SU-DHL-6 (cell line): ENCODE measurements around the gene BRI3BP.

ENCODE experiments used
- H2AFZ ChIP-seq: fragments of 200-600 bp; sonication (generic); 2 replicates; pipeline ENCODE4 v1.6.1; 2014; ENCODE audit warnings: low read depth, mild to moderate bottlenecking, moderate library complexity, mixed read lengths, antibody characterized with exemption, low read length; ENCODE audit not compliant: severe bottlenecking
- H3F3A ChIP-seq: fragments of 200-600 bp; shearing (Covaris generic); 2 replicates; pipeline ENCODE4 v1.6.0; 2016; ENCODE audit warnings: antibody characterized with exemption, mild to moderate bottlenecking; ENCODE audit not compliant: insufficient read depth
- H3K27ac ChIP-seq: fragments of 200-600 bp; sonication (generic); 2 replicates; pipeline ENCODE4 v1.5.1; 2016; ENCODE audit warnings: low read depth, mild to moderate bottlenecking, low read length, moderate library complexity, mixed read lengths
- H3K27me3 ChIP-seq: fragments of 200-600 bp; sonication (generic), shearing (Covaris generic); 2 replicates; pipeline ENCODE4 v1.6.0; 2014; ENCODE audit warnings: mild to moderate bottlenecking, low read length
- H3K36me3 ChIP-seq: fragments of 200-600 bp; sonication (generic); 2 replicates; pipeline ENCODE4 v1.6.1; 2014; ENCODE audit warnings: mild to moderate bottlenecking, low read length, mixed read lengths
- H3K4me2 ChIP-seq: fragments of 300-600, 200-600 bp; shearing (Covaris generic), sonication (generic); 2 replicates; pipeline ENCODE4 v1.6.0; 2014; ENCODE audit warnings: low read length, low read depth, mild to moderate bottlenecking; ENCODE audit not compliant: poor library complexity, severe bottlenecking
- H3K4me3 ChIP-seq: fragments of 200-600 bp; sonication (generic); 2 replicates; pipeline ENCODE4 v1.5.1; 2014; ENCODE audit warnings: antibody characterized with exemption, low read length, mild to moderate bottlenecking, mixed read lengths; ENCODE audit not compliant: insufficient read depth, poor library complexity, severe bottlenecking
- H3K79me2 ChIP-seq: fragments of 200-600 bp; sonication (generic); 2 replicates; pipeline ENCODE4 v1.6.1; 2014; ENCODE audit warnings: mild to moderate bottlenecking, low read length, moderate library complexity; ENCODE audit not compliant: insufficient read depth
- H3K9ac ChIP-seq: fragments of 200-600 bp; sonication (generic); 2 replicates; pipeline ENCODE4 v1.7.0; 2014; ENCODE audit warnings: mild to moderate bottlenecking, low read length
- H3K9me2 ChIP-seq: fragments of 200-600 bp; sonication (generic); replicated peaks from 2 replicates; pipeline ENCODE4 v1.6.1; 2014; ENCODE audit warnings: low read length; ENCODE audit not compliant: insufficient read depth
- H3K9me3 ChIP-seq: fragments of 200-600 bp; sonication (generic); 2 replicates; pipeline ENCODE4 v1.6.1; 2014; ENCODE audit warnings: low read length, mixed read lengths; ENCODE audit not compliant: insufficient read depth
- H4K20me1 ChIP-seq: fragments of 200-600 bp; sonication (generic); 2 replicates; pipeline ENCODE4 v1.6.1; 2014; ENCODE audit warnings: low read depth, mild to moderate bottlenecking, antibody characterized with exemption, low read length, moderate library complexity, mixed read lengths
- EZH2phosphoT487 ChIP-seq: fragments of 200-600 bp; sonication (generic), shearing (Covaris generic); conservative IDR thresholded peaks from 2 replicates; pipeline ENCODE4 v1.6.1; 2018; ENCODE audit warnings: mild to moderate bottlenecking, antibody characterized with exemption, low read length, moderate library complexity, mixed read lengths
- TF ChIP-seq, protein P1 (sequence below): fragments of 200-600 bp; sonication (generic); IDR thresholded peaks from one replicate; pipeline ENCODE4 v1.5.1; 2017; ENCODE audit warnings: antibody characterized with exemption, mild to moderate bottlenecking, low read length, moderate library complexity; ENCODE audit not compliant: insufficient read depth, poor library complexity, severe bottlenecking

Gene BRI3BP

DNA sequence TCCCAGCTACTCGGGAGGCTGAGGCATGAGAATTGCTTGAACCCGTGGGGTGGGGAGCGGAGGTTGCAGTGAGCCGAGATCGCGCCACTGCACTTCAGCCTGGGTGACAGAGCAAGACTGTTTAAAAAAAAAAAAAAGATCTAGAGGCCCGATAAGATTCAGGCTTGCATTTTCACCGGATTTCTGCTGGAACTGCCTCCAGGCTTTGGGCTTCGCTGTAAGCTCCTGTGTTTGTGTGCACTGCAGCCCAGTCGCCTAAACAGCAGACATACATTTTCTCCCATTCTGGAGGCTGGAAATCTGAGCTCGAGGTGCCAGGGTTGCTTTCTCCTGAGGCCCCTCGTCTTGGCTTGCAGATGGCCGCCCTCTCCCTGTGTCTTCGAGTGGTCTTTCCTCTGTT, 12.2 kb downstream of the BRI3BP start:
- no peak for TF ChIP-seq EZH2phosphoT487
- TF ChIP-seq, protein P1, sequence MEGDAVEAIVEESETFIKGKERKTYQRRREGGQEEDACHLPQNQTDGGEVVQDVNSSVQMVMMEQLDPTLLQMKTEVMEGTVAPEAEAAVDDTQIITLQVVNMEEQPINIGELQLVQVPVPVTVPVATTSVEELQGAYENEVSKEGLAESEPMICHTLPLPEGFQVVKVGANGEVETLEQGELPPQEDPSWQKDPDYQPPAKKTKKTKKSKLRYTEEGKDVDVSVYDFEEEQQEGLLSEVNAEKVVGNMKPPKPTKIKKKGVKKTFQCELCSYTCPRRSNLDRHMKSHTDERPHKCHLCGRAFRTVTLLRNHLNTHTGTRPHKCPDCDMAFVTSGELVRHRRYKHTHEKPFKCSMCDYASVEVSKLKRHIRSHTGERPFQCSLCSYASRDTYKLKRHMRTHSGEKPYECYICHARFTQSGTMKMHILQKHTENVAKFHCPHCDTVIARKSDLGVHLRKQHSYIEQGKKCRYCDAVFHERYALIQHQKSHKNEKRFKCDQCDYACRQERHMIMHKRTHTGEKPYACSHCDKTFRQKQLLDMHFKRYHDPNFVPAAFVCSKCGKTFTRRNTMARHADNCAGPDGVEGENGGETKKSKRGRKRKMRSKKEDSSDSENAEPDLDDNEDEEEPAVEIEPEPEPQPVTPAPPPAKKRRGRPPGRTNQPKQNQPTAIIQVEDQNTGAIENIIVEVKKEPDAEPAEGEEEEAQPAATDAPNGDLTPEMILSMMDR = no peak
- Histone ChIP-seq H3F3A (no peaks in the 10 kb centered on the region), H3K9ac (no peak overlapping the region), H3K9me2 (no peaks in the 10 kb centered on the region), H3K36me3 (peaks cover 5% of the 10 kb centered on the region; the same call in 1 of the 2 replicates), H3K4me3 (no peak overlapping the region), H4K20me1 (peaks cover 30% of the 10 kb centered on the region), H3K27me3 (no peaks in the 10 kb centered on the region), H2AFZ (no peak overlapping the region), H3K4me2 (no peak overlapping the region), H3K9me3 (no peaks in the 10 kb centered on the region), H3K27ac (no peak overlapping the region), H3K79me2 (peaks cover 99% of the 10 kb centered on the region)

DNA sequence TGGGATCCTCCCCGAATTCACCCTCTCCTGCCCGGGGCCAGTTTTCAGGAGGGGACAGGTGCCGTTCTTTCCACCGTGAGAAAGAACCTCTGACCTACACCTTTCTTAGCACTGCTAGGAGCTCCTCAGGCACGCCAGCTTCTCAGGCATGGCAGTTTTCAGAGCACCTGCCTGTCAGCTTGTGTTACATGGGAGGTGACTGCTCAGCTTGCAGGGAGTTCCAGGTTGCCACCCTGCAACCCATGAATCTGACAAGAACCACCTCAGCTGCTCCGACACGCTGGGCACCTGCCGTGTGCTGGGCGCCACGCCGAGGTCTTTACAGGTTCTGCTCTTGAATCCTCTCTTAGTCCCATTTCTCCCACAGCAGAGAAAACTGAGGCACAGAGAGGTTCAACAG, 12.9 kb downstream of the BRI3BP start:
- no peak overlapping the region for H3K9ac ChIP-seq
- no peak overlapping the region for H3K4me2 ChIP-seq
- no peaks in the 10 kb centered on the region for H3K9me3 ChIP-seq
- peaks cover 31% of the 10 kb centered on the region for H4K20me1 ChIP-seq
- no peak overlapping the region for H3K27ac ChIP-seq
- H3K36me3 ChIP-seq = peaks cover 6% of the 10 kb centered on the region; the same call in 1 of the 2 replicates
- peaks cover 99% of the 10 kb centered on the region for H3K79me2 ChIP-seq
- H3F3A ChIP-seq = no peaks in the 10 kb centered on the region
- no peak overlapping the region for H2AFZ ChIP-seq
- no peak for TF ChIP-seq EZH2phosphoT487
- TF ChIP-seq, protein P1 = no peak
- H3K9me2 ChIP-seq = no peaks in the 10 kb centered on the region
- no peak overlapping the region for H3K4me3 ChIP-seq
- no peaks in the 10 kb centered on the region for H3K27me3 ChIP-seq

DNA sequence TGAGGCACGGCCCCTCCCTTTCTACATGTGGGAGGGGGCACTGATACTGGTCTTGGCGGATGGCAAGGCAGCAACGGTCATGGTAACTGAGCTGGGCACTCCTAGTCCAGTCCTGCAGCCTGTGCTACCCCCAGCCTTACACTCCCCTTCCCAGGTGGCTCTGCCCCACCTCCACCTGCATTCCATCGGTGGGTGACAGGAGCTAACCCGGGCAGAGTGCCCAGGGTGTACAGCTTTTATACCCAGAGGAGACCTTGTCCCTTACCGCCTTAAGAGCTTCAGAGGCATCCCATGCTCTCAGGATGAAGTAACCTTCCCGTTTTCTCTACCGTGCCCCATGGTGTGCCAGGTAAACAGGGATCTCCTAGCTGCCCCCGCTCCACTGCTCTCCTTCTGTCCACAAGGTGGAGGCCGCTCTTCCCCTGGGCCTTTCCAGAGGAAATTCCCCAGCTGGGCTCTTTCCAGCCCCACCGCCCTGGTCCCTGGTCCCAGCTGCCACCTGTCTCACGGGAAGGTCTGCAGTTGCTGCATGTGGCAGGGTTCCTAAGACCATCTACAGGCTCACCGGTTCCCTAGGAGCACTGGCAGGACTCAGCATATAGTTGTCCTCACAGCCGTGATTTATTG, 20.5 kb downstream of the BRI3BP start:
- peaks cover 13% of the 10 kb centered on the region; the same call in 1 of the 2 replicates for H3K36me3 ChIP-seq
- no peak overlapping the region for H3K4me3 ChIP-seq
- no peaks in the 10 kb centered on the region for H3K9me2 ChIP-seq
- H3K4me2 ChIP-seq = no peak overlapping the region
- H3K79me2 ChIP-seq = peaks cover 58% of the 10 kb centered on the region
- no peak overlapping the region; the same call in 1 of the 2 replicates for H3K27ac ChIP-seq
- H4K20me1 ChIP-seq = peaks cover 21% of the 10 kb centered on the region; the same call in 1 of the 2 replicates
- H3F3A ChIP-seq = no peaks in the 10 kb centered on the region
- H3K9me3 ChIP-seq = no peaks in the 10 kb centered on the region
- TF ChIP-seq EZH2phosphoT487 = no peak
- TF ChIP-seq, protein P1 = no peak
- no peaks in the 10 kb centered on the region for H3K27me3 ChIP-seq
- no peak overlapping the region for H3K9ac ChIP-seq
- no peak overlapping the region for H2AFZ ChIP-seq
